Left ventricle myocardium inferior (tissue), 1 donor: Measurements from ENCODE around the gene CEP95. TPM values are rescaled to one million over a fixed set of nuclear protein-coding genes. Genes with fewer than 3 reads are reported as not detected.

ENCODE experiments used
- DNase-seq: peaks from one replicate; pipeline ENCODE4 v3.0.0-alpha.2; 2020
- H3K27ac ChIP-seq: fragments of 200-600 bp; replicated peaks from 2 replicates; pipeline ENCODE4 v1.8.0; 2021
- H3K27me3 ChIP-seq: fragments of 200-600 bp; 2 replicates; pipeline ENCODE4 v1.8.0; 2021; ENCODE audit warnings: low read depth
- H3K36me3 ChIP-seq: fragments of 200-600 bp; 2 replicates; pipeline ENCODE4 v1.8.0; 2021
- H3K4me1 ChIP-seq: fragments of 200-600 bp; 2 replicates; pipeline ENCODE4 v1.8.0; 2021
- H3K4me3 ChIP-seq: fragments of 200-600 bp; 2 replicates; pipeline ENCODE4 v1.8.0; 2021; ENCODE audit warnings: mild to moderate bottlenecking, moderate library complexity
- H3K9me3 ChIP-seq: fragments of 200-600 bp; replicated peaks from 2 replicates; pipeline ENCODE4 v1.8.0; 2021
- CTCF ChIP-seq: fragments of 200-600 bp; IDR thresholded peaks from 2 replicates; pipeline ENCODE4 v1.8.0; 2021; ENCODE audit warnings: antibody characterized with exemption, mild to moderate bottlenecking, borderline replicate concordance
- intact Hi-C: fragments of 100-400 bp; cut with micrococcal nuclease; formaldehyde crosslinking; loops from one replicate; pipeline ENCODE4 v1.11.0; 2022
- total RNA-seq: library from RNA; stranded (reverse); fragmentation: NEBNext Ultra II Directional; extraction: Animal tissue kit (Norgen Biotek cat#: 25700); gene quantifications from one replicate; pipeline ENCODE4 v1.2.1, GENCODE V29; 2021
- donor health status: DM: no; HTN: yes; CAD: no; lungs with severe emphysema.

Gene CEP95
- total RNA-seq, 1 donor from 2014 or later: 10.1 TPM

GRCh38 chr17:64509179-64509578 is 2.4 kb downstream of the CEP95 start:
- no peak for TF ChIP-seq CTCF
- Histone ChIP-seq H3K36me3 (peaks cover 63% of the 10 kb centered on the region), H3K27me3 (no peaks in the 10 kb centered on the region), H3K27ac (no peak overlapping the region), H3K4me1 (peaks cover 51% of the 10 kb centered on the region), H3K9me3 (no peaks in the 10 kb centered on the region), H3K4me3 (no peak overlapping the region)
- no peak for DNase-seq
- intact Hi-C loops: no loop called here

- Histone ChIP-seq H3K27me3 (no peaks in the 10 kb centered on the region), H3K36me3 (peaks cover 98% of the 10 kb centered on the region), H3K4me1 (peaks cover 8% of the 10 kb centered on the region), H3K4me3 (no peak overlapping the region), H3K27ac (no peak overlapping the region), H3K9me3 (no peaks in the 10 kb centered on the region)
- intact Hi-C loops: no loop called here
- no peak for DNase-seq
- no peak for TF ChIP-seq CTCF
Observed at GRCh38 chr17:64515419-64515818, 8.6 kb downstream of the CEP95 start.

- H3K36me3 ChIP-seq: peaks cover 97% of the 10 kb centered on the region
Observed at GRCh38 chr17:64515829-64516228, 9.1 kb downstream of the CEP95 start.

GRCh38 chr17:64519601-64520000 is 12.8 kb downstream of the CEP95 start:
- H3K9me3 ChIP-seq: no peaks in the 10 kb centered on the region
- intact Hi-C loops: no loop called here
- no peak for TF ChIP-seq CTCF
- DNase-seq: no peak
- H3K27me3 ChIP-seq: no peaks in the 10 kb centered on the region
- H3K36me3 ChIP-seq: peaks cover 99% of the 10 kb centered on the region
- H3K27ac ChIP-seq: no peak overlapping the region
- peaks cover 8% of the 10 kb centered on the region for H3K4me1 ChIP-seq
- no peak overlapping the region for H3K4me3 ChIP-seq

More at GRCh38 chr17:64515829-64516228, 9.1 kb downstream of the CEP95 start:
- H3K27me3 ChIP-seq: no peaks in the 10 kb centered on the region
- intact Hi-C loops: no loop called here
- peaks cover 8% of the 10 kb centered on the region for H3K4me1 ChIP-seq
- no peak overlapping the region for H3K4me3 ChIP-seq
- no peak for TF ChIP-seq CTCF
- H3K27ac ChIP-seq: no peak overlapping the region
- DNase-seq: no peak
- no peaks in the 10 kb centered on the region for H3K9me3 ChIP-seq

GRCh38 chr17:64520359-64520758 is 13.6 kb downstream of the CEP95 start:
- no peaks in the 10 kb centered on the region for H3K27me3 ChIP-seq
- no peaks in the 10 kb centered on the region for H3K9me3 ChIP-seq
- no peak overlapping the region for H3K4me3 ChIP-seq
- DNase-seq: no peak
- intact Hi-C loops: no loop called here
- H3K4me1 ChIP-seq: peaks cover 3% of the 10 kb centered on the region
- no peak for TF ChIP-seq CTCF
- H3K27ac ChIP-seq: no peak overlapping the region
- peaks cover 99% of the 10 kb centered on the region for H3K36me3 ChIP-seq

GRCh38 chr17:64527914-64528313 is 21.1 kb downstream of the CEP95 start:
- intact Hi-C loops: no loop called here

More at GRCh38 chr17:64527914-64528313, 21.1 kb downstream of the CEP95 start:
- peaks cover 100% of the 10 kb centered on the region for H3K36me3 ChIP-seq
- TF ChIP-seq CTCF: no peak
- H3K9me3 ChIP-seq: no peaks in the 10 kb centered on the region
- no peak for DNase-seq
- H3K27me3 ChIP-seq: no peaks in the 10 kb centered on the region
- H3K4me1 ChIP-seq: no peaks in the 10 kb centered on the region
- H3K4me3 ChIP-seq: no peak overlapping the region
- no peak overlapping the region for H3K27ac ChIP-seq
